Bronchial epithelial cell (primary cell): Measurements from ENCODE around the gene TBL2. TPM values are rescaled to one million over a fixed set of nuclear protein-coding genes. Genes with fewer than 3 reads are reported as not detected.
A peak's percentile ranks its signal among the peaks of the same experiment; 100 is the strongest.

Experiments
- DNase-seq: peaks from one replicate; pipeline ENCODE4 v3.0.0-alpha.2; 2010; ENCODE audit warnings: low read depth
- FAIRE-seq: peaks from 2 replicates; lab custom pipeline; 2011; peaks lifted over from hg19 to GRCh38; lab: Jason Lieb, UNC
- H3K27me3 ChIP-seq: 2 replicates; pipeline ENCODE4 v1.5.1; 2011; ENCODE audit warnings: low read length; ENCODE audit not compliant: control insufficient read depth, insufficient read depth
- H3K36me3 ChIP-seq: 2 replicates; pipeline ENCODE4 v1.5.1; 2011; ENCODE audit warnings: low read length; ENCODE audit not compliant: control insufficient read depth, insufficient read depth
- H3K4me3 ChIP-seq: 2 replicates; pipeline ENCODE4 v1.5.1; 2011; ENCODE audit warnings: mild to moderate bottlenecking, low read depth, low read length, control low read depth
- total RNA-seq: library from RNA; depleted of rRNA; stranded (reverse); fragments of >200 nt; gene quantifications from 2 replicates; pipeline ENCODE4 v1.2.1, GENCODE V29; 2014
- TF ChIP-seq, protein P1 (sequence below): IDR thresholded peaks from 2 replicates; pipeline ENCODE4 v1.5.1; 2011; ENCODE audit warnings: mild to moderate bottlenecking, moderate library complexity, low read length, control low read depth, inconsistent platforms; ENCODE audit not compliant: insufficient read depth, severe bottlenecking

TBL2 gene
- total RNA-seq, 1 donor from 2014 or later: 78.7 TPM

DNA sequence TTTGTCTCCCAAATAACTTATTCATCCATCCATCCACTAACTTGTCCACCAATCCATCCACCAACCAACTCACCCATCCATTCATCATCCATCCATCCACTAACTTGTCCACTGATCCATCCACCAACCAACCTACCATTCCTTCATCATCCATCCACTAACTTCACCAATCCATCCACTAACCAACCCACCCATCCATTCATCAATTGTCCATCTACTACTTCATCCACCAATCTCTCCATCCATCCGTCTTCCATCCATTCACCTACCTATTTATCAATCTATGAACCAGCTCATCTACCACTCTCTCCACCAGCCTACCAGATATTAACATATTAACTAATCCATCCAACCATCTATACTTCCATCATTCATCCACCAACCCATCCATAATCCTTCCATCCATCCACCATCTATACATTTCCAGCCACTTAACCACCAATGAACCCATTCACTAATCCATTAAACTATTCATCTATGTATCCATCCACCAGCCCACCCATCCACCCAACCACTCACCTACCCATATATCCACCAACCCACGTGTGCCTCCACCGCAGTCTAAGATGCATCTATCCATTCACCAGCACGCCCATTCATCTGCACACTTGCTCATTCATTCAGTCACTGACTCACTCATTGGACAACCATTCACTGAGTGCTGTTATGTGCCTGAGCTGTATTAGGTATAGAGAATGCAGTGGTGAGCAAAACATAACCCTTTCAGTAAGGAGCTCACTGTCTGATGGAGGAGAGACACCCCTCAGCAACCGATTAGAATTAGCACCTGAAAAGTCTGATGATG is 19.8 kb upstream of the TBL2 start:
- Histone ChIP-seq H3K36me3 (no peaks in the 10 kb centered on the region), H3K4me3 (no peak overlapping the region), H3K27me3 (peaks cover 9% of the 10 kb centered on the region)
- peak; percentile 36 for DNase-seq
- FAIRE-seq: peak; percentile 86
- TF ChIP-seq, protein P1, sequence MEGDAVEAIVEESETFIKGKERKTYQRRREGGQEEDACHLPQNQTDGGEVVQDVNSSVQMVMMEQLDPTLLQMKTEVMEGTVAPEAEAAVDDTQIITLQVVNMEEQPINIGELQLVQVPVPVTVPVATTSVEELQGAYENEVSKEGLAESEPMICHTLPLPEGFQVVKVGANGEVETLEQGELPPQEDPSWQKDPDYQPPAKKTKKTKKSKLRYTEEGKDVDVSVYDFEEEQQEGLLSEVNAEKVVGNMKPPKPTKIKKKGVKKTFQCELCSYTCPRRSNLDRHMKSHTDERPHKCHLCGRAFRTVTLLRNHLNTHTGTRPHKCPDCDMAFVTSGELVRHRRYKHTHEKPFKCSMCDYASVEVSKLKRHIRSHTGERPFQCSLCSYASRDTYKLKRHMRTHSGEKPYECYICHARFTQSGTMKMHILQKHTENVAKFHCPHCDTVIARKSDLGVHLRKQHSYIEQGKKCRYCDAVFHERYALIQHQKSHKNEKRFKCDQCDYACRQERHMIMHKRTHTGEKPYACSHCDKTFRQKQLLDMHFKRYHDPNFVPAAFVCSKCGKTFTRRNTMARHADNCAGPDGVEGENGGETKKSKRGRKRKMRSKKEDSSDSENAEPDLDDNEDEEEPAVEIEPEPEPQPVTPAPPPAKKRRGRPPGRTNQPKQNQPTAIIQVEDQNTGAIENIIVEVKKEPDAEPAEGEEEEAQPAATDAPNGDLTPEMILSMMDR: no peak

DNA sequence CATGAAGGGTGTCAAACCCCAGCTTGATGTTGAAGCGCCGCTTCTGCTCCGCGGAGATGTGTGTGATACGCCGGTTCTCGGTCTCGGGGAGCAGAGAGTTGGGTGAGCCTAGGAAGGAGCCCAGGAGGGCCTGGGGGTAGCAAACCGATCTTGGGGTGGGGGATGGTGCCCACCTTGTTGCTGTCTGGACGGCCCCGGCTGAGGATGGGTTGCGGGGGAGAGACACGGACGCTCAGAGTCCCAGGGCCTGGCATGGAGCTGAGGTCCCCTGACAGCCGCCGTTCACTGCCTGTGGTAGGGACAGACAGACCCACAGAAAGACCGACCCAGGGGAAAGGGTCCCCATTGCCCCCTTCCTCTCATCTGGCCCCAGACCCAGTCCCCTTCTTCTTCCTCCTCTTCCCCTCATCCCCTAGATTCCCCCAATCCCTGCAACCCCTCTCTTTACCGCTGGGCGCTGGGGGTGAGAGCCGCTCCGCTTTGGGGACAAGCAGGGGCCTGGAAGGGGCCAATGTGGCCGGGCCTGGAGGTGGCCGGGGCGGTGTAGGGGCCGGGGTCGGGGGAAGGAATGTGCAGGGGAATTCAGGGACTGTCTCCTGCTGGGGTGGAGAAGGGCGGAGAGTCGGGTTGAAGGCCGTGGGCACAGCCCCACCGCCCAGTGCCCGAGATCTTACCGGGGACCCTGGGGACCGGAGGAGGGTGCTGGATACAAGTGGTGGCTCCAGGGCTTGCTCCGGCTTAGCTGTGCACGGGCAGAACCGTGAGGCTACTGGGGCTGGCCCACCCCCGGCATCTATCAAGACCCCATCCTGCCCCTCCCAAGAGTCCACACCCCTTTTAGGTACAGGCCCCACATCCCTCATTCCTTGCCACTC is 18.0 kb upstream of the TBL2 start:
- Histone ChIP-seq H3K4me3 (no peak overlapping the region), H3K27me3 (peaks cover 3% of the 10 kb centered on the region), H3K36me3 (no peaks in the 10 kb centered on the region)
- DNase-seq: no peak
- no peak for FAIRE-seq
- TF ChIP-seq, protein P1: no peak

DNA sequence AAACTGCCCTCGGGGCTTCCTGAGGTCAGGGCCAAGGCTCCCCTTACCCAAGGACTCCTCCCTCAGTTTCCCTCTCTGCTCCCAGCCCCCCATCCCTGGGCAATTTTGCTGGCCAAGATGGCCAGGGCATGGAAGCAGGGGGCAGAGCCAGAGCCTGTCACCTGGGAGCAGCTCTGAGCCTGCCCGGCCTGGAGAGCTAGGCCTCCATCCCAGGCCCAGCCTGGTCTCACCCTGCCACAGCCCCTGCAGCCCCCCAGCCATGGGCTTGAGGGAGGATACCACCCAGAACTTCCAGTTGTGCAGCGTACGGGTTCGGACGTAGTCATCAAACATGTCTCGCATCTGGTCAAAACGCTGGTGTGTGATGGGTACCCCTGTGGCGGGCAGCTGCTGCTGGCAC is 17.0 kb upstream of the TBL2 start:
- no peak for DNase-seq
- H3K36me3 ChIP-seq: no peaks in the 10 kb centered on the region
- H3K27me3 ChIP-seq: peaks cover 3% of the 10 kb centered on the region
- no peak overlapping the region for H3K4me3 ChIP-seq
- TF ChIP-seq, protein P1: no peak
- FAIRE-seq: no peak

DNA sequence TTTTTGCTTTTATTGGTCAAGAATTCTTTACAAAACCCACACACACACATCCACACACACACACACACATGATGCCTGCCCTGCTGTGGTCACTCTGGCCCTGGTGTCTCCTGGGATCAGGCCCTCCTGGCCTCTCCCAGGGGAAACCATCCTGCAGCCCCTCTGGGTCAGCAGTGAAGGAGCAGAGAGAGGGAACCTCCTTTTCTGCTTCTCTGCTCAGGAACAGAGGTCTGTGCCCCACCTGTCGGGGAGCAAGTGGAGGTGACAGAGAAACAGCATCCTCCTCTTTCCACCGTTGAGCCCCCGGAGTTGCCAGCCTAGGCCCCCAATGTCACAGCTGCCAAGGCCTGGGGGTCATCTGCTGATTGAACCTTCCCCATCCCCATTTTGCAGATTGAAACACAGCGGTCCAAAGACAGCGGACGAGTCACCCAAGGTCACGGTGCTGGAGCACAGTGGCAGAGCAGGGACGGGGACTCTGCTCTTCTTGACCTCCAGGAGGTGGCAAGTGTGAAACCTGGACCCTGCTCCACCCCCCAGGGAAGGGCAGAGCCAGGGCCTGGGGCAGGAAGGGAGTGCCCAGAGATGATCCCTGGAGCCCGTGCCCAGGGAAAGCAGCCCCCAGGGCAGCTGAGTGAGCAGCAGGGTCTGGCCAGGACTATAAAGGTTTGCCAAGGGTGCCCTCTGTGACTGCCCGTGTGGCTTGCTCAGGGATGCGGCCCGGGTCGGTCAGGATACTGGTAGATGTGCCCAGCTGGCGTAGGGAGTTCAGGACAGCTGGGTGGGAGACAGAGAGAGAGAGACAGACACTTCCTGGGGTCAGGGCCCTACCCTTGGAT is 15.0 kb upstream of the TBL2 start:
- Histone ChIP-seq H3K4me3 (no peak overlapping the region), H3K36me3 (no peaks in the 10 kb centered on the region), H3K27me3 (peaks cover 3% of the 10 kb centered on the region)
- DNase-seq: no peak
- FAIRE-seq: no peak
- TF ChIP-seq, protein P1: no peak

DNA sequence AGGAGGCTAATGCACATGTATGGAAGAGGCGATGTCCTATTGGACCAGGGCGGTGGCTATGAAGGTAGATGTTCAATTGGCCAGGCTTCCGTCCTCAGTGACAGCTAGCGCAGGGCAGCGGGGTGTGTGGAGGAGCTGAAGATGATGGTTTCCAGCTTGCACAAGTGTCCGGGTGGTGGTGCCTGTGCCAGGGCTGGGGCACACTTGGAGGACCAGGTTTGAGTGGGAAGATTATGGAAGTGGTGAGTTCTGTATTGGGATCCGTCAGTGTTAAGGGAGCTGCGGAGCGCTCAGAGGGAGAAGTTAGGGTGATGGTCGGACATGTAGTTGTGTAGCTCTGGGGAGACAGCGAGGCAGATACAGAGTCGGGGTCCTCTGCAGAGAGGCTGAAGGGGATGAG is 8.5 kb upstream of the TBL2 start:
- FAIRE-seq: no peak
- DNase-seq: no peak
- TF ChIP-seq, protein P1: no peak
- Histone ChIP-seq H3K36me3 (no peaks in the 10 kb centered on the region), H3K27me3 (no peaks in the 10 kb centered on the region), H3K4me3 (no peak overlapping the region)
